ENCODE measurements around the gene DLG5. TPM values are rescaled to one million over a fixed set of nuclear protein-coding genes. Genes with fewer than 3 reads are reported as not detected.

DLG5 gene
- total and polyA plus RNA-seq, 4 donors: 6.6 to 33.2 (median 15.8) TPM

- Histone ChIP-seq H3K27ac (ENCODE audit: low read depth in 1 of 2, low read length in 1 of 2) (peak overlapping the region in 1 of 2 donors; percentile 57), H3K4me1 (ENCODE audit: control insufficient read depth in 5 of 5, insufficient read depth in 5 of 5, low read length in 5 of 5) (peaks cover 0 to 8% (median 0%) of the 10 kb centered on the region in 5 donors), H3K27me3 (ENCODE audit: control insufficient read depth in 3 of 3, insufficient read depth in 3 of 3, low read length in 2 of 3) (no peaks in the 10 kb centered on the region), H3K9me3 (ENCODE audit: control insufficient read depth in 4 of 4, insufficient read depth in 3 of 4, low read length in 3 of 4) (no peaks in the 10 kb centered on the region), H3K36me3 (ENCODE audit: control insufficient read depth in 4 of 4, insufficient read depth in 4 of 4, low read length in 4 of 4) (peaks cover 0 to 42% (median 34%) of the 10 kb centered on the region in 4 donors), H3K9ac (ENCODE audit: insufficient read depth in 1 of 2, low read length in 2 of 2) (no peak overlapping the region), H3K4me3 (no peak overlapping the region)
- ATAC-seq (ENCODE audit: insufficient read depth, low FRiP score) (no peak), DNase-seq (no peak)
- 75 to 84% methylated on average over 14 of the region's 14 CpGs for WGBS, 2 donors
- TF ChIP-seq, protein P1, sequence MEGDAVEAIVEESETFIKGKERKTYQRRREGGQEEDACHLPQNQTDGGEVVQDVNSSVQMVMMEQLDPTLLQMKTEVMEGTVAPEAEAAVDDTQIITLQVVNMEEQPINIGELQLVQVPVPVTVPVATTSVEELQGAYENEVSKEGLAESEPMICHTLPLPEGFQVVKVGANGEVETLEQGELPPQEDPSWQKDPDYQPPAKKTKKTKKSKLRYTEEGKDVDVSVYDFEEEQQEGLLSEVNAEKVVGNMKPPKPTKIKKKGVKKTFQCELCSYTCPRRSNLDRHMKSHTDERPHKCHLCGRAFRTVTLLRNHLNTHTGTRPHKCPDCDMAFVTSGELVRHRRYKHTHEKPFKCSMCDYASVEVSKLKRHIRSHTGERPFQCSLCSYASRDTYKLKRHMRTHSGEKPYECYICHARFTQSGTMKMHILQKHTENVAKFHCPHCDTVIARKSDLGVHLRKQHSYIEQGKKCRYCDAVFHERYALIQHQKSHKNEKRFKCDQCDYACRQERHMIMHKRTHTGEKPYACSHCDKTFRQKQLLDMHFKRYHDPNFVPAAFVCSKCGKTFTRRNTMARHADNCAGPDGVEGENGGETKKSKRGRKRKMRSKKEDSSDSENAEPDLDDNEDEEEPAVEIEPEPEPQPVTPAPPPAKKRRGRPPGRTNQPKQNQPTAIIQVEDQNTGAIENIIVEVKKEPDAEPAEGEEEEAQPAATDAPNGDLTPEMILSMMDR (IDR thresholded peaks at IDR 0.05; ENCODE audit: control extremely low read depth, extremely low read depth): no peak
Observed at GRCh38 chr10:77837925-77838595, 88.5 kb downstream of the DLG5 start.

DNA sequence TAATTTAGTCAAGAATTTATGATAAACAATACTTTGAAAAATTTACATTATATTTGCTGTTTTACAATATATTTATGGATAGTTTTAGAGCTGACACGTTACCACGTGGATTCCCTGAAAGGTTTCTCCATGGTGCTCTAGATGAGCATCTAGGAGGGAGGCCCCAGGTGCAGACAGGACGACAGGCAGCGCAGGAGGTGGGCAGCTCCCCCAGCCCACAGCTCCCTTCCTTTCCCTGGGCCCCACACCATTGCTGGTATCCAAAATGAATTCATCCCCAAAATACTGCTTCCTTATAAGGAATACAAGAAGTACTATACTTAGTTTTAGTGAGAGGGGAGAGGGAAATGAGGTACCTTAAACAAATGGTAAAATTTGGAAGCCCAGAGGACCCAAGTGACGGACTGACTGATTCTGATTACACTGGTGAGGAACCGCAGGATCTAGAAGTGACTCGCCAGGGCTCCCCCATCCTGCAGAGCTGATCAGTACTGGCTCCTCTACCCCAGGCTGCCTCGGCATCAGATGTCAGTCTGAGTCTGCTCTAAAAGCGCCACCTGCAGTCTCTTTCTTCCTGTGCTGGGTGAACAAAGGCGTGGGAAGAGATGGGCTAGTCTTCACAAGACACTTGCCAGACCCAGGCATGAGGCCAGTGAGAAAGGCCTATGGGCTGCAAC lies 89.2 kb downstream of the DLG5 start:
- Histone ChIP-seq H3K4me3 (no peak overlapping the region), H3K9me3 (ENCODE audit: control insufficient read depth in 4 of 4, insufficient read depth in 3 of 4, low read length in 3 of 4) (no peaks in the 10 kb centered on the region), H3K36me3 (ENCODE audit: control insufficient read depth in 4 of 4, insufficient read depth in 4 of 4, low read length in 4 of 4) (peaks cover 0 to 49% (median 32%) of the 10 kb centered on the region in 4 donors), H3K4me1 (ENCODE audit: control insufficient read depth in 5 of 5, insufficient read depth in 5 of 5, low read length in 5 of 5) (peaks cover 0 to 8% (median 0%) of the 10 kb centered on the region in 5 donors), H3K27ac (ENCODE audit: low read depth in 1 of 2, low read length in 1 of 2) (peak overlapping the region in 1 of 2 donors; percentile 57), H3K27me3 (ENCODE audit: control insufficient read depth in 3 of 3, insufficient read depth in 3 of 3, low read length in 2 of 3) (no peaks in the 10 kb centered on the region), H3K9ac (ENCODE audit: insufficient read depth in 1 of 2, low read length in 2 of 2) (no peak overlapping the region)
- DNase-seq (peak in 1 of 3 donors; percentile 17), ATAC-seq (ENCODE audit: insufficient read depth, low FRiP score) (no peak)
- WGBS, 2 donors: 81 to 90% methylated on average over 10 of the region's 10 CpGs
- TF ChIP-seq, protein P1 (IDR thresholded peaks at IDR 0.05; ENCODE audit: control extremely low read depth, extremely low read depth): no peak

GRCh38 chr10:77836299-77836820 lies 90.2 kb downstream of the DLG5 start:
- DNase-seq (peak; percentile 40 to 83 (median 67)), ATAC-seq (ENCODE audit: insufficient read depth, low FRiP score) (no peak)
- Histone ChIP-seq H3K4me3 (no peak overlapping the region), H3K4me1 (ENCODE audit: control insufficient read depth in 5 of 5, insufficient read depth in 5 of 5, low read length in 5 of 5) (peaks cover 0 to 8% (median 0%) of the 10 kb centered on the region in 5 donors), H3K36me3 (ENCODE audit: control insufficient read depth in 4 of 4, insufficient read depth in 4 of 4, low read length in 4 of 4) (peaks cover 0 to 42% (median 30%) of the 10 kb centered on the region in 4 donors), H3K9ac (ENCODE audit: insufficient read depth in 1 of 2, low read length in 2 of 2) (peak overlapping the region in 1 of 2 donors; percentile 25), H3K27me3 (ENCODE audit: control insufficient read depth in 3 of 3, insufficient read depth in 3 of 3, low read length in 2 of 3) (no peaks in the 10 kb centered on the region), H3K27ac (ENCODE audit: low read depth in 1 of 2, low read length in 1 of 2) (peak overlapping the region; percentile 42 to 67), H3K9me3 (ENCODE audit: control insufficient read depth in 4 of 4, insufficient read depth in 3 of 4, low read length in 3 of 4) (no peaks in the 10 kb centered on the region)
- TF ChIP-seq, protein P1 (IDR thresholded peaks at IDR 0.05; ENCODE audit: control extremely low read depth, extremely low read depth): no peak
- 30 to 35% methylated on average over 11 of the region's 11 CpGs for WGBS, 2 donors
